Left kidney (tissue), 2 donors: Measurements from ENCODE around the gene ABCB11. TPM values are rescaled to one million over a fixed set of nuclear protein-coding genes. Genes with fewer than 3 reads are reported as not detected.

Experiments
- DNase-seq: peaks from one replicate; pipeline ENCODE4 v3.0.0-alpha.2; 2013
- polyA plus RNA-seq: library from polyadenylated mRNA; unstranded; fragments of 120-200 nt; gene quantifications from one replicate; pipeline ENCODE4 v1.2.1, GENCODE V29; 2013; ENCODE audit not compliant: insufficient read length

Gene ABCB11
- polyA plus RNA-seq, 1 donor = 0.10 TPM

DNA sequence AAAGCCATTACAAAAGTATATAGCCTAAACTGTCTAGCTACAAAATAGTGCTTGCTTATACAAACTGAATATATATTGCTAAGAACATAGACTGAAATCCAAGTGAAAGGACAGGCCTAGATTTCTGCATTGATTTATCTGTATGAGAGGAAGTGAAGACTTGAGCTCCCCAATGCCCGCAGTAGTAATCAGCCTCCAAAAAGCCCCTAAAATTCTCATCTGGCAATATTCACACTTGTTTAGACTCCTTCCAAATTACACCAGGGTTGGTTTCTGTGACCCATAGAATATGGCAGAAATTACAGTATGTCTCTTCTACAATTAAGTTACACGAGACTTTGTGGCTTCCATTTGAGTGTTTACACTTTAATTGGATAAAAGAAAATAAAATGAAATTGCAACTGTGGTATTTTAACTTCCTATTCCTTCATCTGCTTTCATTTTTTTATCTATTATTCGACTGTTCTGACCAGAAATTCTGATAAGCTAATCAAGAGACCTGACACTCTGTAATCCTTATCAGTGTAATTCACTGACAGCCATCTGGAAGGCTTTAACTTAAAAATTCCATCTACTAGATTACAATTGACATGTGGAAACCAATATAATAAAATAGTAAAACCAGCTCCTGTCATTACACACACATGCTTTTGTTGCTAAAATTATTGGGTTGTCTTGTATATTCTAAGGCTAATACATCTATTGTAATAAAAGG lies 21.1 kb downstream of the ABCB11 start:
- DNase-seq = no peak

DNA sequence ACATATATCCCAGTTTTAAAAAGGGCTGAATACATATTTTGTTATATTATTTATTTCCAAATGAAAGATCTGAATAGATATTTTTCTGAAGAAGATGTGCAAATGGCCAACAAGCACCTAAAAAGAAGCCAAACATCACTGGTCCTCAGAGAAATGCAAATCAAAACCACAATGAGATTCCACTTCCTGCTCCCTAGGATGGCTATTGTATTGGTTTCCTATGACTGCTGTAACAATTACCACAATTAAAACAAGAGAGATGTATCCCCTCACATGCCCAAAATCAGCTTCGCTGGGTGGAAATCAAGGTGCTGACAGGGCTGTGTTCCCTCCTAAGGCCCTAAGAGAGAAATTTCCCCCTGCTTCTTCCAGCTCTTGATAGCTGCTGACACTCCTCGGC lies 23.2 kb downstream of the ABCB11 start:
- DNase-seq = no peak

- no peak for DNase-seq
Measured at GRCh38 chr2:169007356-169007755, 23.8 kb downstream of the ABCB11 start.

GRCh38 chr2:169006665-169007064 lies 24.5 kb downstream of the ABCB11 start:
- DNase-seq = no peak

- DNase-seq = no peak
Measured at GRCh38 chr2:169005994-169006393, 25.1 kb downstream of the ABCB11 start.

DNA sequence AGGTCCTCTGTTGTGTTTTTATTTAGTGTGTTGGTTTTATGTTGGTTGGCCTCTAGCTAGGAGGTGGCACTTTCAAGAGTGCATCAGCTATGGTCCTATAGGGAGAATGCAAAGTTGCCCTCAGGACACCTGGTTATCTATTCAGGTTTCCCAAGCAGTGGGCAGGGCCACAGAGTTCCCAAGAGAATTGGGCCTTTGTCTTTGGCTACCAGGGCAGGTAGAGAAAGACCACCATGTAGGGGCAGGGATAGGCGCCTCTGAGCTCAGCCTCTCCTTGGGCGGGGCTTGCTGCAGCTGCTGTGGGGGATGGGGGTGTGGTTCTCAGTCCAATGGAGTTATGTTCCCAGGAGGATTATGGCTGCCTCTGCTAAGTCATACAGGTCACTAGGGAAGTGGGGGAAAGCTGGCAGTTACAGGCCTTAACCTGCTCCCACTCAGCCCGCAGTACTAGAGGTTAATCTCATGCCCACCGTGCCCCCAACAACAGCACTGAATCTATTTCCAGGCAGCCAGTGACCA lies 26.0 kb downstream of the ABCB11 start:
- no peak for DNase-seq

- DNase-seq = no peak
Measured at GRCh38 chr2:169002161-169002738, 28.9 kb downstream of the ABCB11 start.

DNA sequence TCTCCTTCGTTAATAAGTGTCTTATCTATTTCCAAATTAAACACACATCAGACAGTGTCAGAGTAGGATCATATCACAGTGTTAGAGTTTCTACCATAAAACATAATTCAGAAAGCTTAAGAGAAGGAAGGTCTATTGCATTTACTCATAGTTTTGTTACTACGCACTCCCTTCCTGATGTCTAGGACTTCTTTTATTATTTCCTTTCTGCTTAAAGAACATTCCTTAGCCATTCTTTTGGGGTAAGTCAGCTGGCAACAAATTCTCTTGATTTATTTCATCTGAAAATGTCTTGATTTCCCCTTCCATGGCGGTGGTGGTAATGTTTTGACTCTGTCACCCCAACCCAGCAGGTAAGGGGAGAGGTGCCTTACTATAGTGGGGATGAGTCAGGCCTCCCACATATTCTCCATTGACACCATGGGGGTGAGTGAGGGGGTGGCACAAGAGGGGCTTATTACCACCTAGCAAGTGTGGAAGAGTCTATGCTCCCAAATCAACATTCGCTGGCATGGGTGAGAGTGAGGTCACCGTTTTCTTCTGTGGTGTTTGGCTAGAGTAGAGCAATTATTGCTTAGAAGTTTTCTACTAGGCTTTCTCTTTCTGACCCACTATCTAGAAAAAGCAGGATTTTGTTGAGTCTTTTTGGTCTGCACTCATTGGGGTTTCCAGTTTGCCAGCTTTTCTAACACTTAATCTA lies 29.9 kb downstream of the ABCB11 start:
- no peak for DNase-seq

- no peak for DNase-seq
Measured at GRCh38 chr2:168999668-169000213, 31.4 kb downstream of the ABCB11 start.

- DNase-seq = no peak
Measured at GRCh38 chr2:168998609-168999211, 32.4 kb downstream of the ABCB11 start.

- no peak for DNase-seq
Measured at GRCh38 chr2:168997794-168998193, 33.3 kb downstream of the ABCB11 start.

- no peak for DNase-seq
Measured at GRCh38 chr2:168997118-168997521, 34.0 kb downstream of the ABCB11 start.

GRCh38 chr2:168995744-168996143 lies 35.4 kb downstream of the ABCB11 start:
- no peak for DNase-seq

- no peak for DNase-seq
Measured at GRCh38 chr2:168993538-168993937, 37.6 kb downstream of the ABCB11 start.

- DNase-seq = no peak
Measured at GRCh38 chr2:168992591-168993349, 38.4 kb downstream of the ABCB11 start.

GRCh38 chr2:168992026-168992425 lies 39.1 kb downstream of the ABCB11 start:
- no peak for DNase-seq

DNA sequence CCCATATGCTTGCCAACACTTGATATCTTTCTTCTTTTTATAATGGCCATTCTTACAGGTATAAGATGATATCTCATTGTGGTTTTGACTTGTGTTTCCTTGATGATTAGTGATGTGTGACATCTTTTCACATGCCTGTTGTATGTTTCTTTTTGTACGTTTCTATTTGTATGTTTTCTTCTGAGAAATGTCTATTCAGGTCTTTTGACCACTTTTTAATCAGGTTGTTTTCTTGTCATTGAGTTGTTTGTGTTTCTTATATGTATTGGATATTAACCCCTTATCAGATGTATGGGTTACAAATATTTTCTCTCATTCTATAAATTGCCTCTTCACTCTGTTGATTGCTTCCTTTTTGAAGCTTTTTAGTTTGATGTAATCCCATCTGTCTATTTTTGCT lies 42.4 kb downstream of the ABCB11 start:
- DNase-seq = no peak

DNA sequence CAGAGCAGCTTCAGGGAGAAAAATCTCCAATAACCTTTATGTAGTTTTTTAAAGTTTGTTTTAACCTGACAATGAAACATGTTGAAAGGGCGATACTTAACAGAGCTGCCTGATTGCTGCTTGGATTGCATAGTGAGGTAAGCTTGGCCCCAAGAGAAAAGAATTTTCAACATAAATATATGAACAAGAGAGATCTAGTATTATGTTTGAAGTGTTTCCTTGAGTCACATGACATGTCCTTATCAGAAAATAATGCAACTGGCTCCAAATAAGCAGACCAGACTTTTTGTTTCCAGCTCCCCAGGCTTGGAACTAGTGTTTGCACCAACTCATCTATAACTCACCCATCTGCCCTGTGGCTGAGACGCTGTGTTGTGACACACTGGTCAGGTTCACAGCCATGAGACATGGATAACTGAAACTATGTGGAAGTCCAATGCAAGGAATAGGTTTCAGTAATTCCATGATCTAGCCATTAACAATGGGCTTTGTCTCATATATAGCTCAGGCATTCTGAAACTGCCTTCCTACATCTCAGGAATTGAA lies 44.7 kb downstream of the ABCB11 start:
- no peak for DNase-seq

- DNase-seq = no peak
Measured at GRCh38 chr2:168981651-168982050, 49.5 kb downstream of the ABCB11 start.

GRCh38 chr2:168978461-168978861 lies 52.7 kb downstream of the ABCB11 start:
- no peak for DNase-seq

DNA sequence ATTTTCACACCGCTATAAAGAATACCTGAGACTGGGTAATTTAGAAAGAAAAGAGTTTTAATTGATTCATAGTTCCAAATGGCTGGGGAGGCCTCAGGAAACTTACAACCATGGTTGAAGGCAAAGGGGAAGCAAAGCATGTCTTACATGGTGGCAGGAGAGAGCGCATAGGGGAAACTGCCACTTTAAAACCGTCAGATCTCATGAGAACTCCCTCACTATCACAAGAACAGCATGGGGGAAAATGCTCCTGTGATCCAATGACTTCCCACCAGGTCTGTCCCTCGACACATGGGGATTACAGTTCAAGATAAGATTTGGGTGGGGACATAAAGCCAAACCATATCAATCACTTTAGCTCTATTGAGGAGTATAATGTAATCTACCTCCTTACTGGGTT lies 53.5 kb downstream of the ABCB11 start:
- no peak for DNase-seq
